ENCODE data around the gene TMEM45B. TPM values are rescaled to one million over a fixed set of nuclear protein-coding genes. Genes with fewer than 3 reads are reported as not detected.
"Not testable (repeated sequence)": the region's sequence is repeated elsewhere in the genome, so short reads cannot be mapped to it uniquely, and the experiment has no call there.

Gene TMEM45B
- total and polyA plus RNA-seq, 12 donors: 0.11 TPM; not detected in 11

DNA sequence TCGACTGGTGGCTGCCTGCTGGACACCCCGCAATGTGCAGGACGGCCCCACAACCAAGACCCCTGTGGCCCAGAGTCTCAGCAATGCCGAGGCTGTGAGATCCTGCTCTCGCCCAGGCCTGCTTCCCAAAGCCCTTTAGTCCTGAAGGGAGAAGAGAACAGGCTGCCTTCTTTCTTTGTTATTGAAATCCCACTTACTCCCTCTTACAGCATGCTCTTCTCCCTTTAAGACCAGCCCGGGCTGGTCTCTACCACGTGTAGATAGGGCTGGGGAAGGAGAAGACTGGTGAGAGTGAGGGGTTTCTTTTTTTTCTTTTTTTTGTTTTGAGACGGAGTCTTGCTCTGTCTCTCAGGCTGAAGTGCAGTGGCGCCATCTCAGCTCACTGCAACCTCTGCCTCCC is 21.3 kb downstream of the TMEM45B start:
- ATAC-seq: no peak
- Histone ChIP-seq H3K36me3 (no peaks in the 10 kb centered on the region), H3K4me3 (no peak overlapping the region), H3K4me1 (no peaks in the 10 kb centered on the region), H3K27ac (no peak overlapping the region), H3K27me3 (no peaks in the 10 kb centered on the region), H3K9me3 (no peaks in the 10 kb centered on the region)
- no peak for DNase-seq
- 91 to 92% methylated on average over 9 of the region's 9 CpGs for WGBS, 2 donors
- intact Hi-C loops (cut with DNase I): no loop called here
- TF ChIP-seq, protein P1, sequence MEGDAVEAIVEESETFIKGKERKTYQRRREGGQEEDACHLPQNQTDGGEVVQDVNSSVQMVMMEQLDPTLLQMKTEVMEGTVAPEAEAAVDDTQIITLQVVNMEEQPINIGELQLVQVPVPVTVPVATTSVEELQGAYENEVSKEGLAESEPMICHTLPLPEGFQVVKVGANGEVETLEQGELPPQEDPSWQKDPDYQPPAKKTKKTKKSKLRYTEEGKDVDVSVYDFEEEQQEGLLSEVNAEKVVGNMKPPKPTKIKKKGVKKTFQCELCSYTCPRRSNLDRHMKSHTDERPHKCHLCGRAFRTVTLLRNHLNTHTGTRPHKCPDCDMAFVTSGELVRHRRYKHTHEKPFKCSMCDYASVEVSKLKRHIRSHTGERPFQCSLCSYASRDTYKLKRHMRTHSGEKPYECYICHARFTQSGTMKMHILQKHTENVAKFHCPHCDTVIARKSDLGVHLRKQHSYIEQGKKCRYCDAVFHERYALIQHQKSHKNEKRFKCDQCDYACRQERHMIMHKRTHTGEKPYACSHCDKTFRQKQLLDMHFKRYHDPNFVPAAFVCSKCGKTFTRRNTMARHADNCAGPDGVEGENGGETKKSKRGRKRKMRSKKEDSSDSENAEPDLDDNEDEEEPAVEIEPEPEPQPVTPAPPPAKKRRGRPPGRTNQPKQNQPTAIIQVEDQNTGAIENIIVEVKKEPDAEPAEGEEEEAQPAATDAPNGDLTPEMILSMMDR (IDR thresholded peaks at IDR 0.05): no peak

DNA sequence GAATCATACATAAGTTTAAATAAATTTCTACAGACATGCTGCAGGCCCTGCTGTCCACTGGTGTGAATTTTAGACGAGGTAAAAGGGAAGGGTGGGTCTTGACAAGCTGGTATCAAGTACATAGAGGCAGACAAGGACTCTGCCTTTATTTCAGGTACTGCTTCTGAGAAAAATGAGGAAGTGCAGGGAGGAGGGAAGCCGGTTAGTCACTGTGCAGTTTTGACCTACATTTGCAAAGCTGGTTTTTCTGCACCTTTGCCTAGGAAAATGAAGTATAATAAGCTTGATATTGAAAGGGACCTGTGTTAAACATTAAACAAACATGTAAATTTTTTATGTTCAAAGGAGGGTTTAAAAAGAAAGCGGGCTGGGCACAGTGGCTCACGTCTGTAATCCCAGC is 24.6 kb downstream of the TMEM45B start:
- no peaks in the 10 kb centered on the region for H3K4me1 ChIP-seq
- H3K27me3 ChIP-seq: no peaks in the 10 kb centered on the region
- no peak overlapping the region for H3K4me3 ChIP-seq
- TF ChIP-seq, protein P1 (IDR thresholded peaks at IDR 0.05): no peak
- no peak for ATAC-seq
- no peak for DNase-seq
- no peak overlapping the region for H3K27ac ChIP-seq
- intact Hi-C loops (cut with DNase I): no loop called here
- WGBS, 2 donors: 65 to 71% methylated on average over 4 of the region's 4 CpGs
- no peaks in the 10 kb centered on the region for H3K36me3 ChIP-seq
- no peaks in the 10 kb centered on the region for H3K9me3 ChIP-seq

DNA sequence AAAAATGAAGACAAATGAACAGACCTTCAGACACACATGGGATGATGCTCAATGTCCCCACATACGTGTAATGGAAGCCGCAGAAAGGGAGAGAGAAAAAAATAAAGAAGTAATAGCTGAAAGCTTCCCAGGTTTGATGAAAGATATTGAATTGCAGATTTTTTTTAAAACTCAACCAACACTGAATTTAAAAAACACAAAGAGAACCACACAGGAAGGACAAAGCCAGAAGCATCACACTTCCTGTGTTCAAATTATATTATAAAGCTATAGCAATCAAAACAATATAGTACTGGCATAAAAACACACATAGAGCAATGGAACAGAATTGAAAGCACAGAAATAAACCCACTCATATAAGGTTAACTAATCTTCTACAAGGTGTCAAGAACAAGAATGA is 26.5 kb downstream of the TMEM45B start:
- no peak for DNase-seq
- H3K36me3 ChIP-seq: no peaks in the 10 kb centered on the region
- ATAC-seq: no peak
- TF ChIP-seq, protein P1 (IDR thresholded peaks at IDR 0.05): no peak
- no peaks in the 10 kb centered on the region for H3K4me1 ChIP-seq
- intact Hi-C loops (cut with DNase I): no loop called here
- WGBS, 2 donors: 97 to 98% methylated on average over 2 of the region's 2 CpGs
- no peak overlapping the region for H3K4me3 ChIP-seq
- H3K27ac ChIP-seq: no peak overlapping the region
- H3K9me3 ChIP-seq: no peaks in the 10 kb centered on the region
- no peaks in the 10 kb centered on the region for H3K27me3 ChIP-seq

DNA sequence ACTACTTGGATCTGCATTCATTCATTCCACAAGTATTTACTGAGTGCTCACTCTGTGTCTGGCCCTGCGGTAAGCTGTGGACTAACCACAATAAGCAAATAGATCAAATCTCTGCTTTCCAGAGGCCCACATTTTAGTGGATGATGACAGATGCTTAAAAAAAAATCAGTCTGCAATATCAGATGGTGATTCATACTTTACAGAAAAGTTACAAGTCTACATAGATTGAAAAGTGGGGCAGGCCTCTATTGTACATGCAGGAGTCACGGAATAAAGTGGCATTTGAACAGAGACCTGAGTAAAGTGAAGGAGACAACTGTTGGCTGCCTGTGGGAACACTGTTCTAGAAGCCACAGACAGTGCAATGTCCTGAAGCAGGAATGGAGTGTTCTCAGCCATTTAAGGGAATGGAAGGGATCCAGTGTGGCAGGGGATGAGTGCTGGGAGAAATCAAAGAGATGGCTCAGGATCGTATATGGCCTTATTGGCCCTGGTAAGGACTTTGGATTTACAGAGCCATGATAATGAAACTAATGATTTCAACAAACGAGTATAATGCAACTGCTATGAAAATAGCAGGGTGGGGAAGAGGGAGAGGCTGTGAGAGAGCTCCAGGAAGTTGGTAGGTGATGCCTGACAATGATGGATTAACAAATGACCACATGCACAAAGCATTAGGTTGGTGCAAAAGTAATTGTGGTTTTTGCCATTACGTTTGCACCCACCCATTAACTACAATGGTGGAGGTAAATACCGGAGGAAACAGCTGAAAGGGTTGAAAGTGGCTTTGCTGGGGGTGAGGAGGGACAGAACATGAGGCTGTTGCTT is 31.1 kb downstream of the TMEM45B start:
- Histone ChIP-seq H3K27me3 (no peaks in the 10 kb centered on the region), H3K4me3 (no peak overlapping the region), H3K9me3 (no peaks in the 10 kb centered on the region), H3K27ac (no peak overlapping the region), H3K4me1 (no peaks in the 10 kb centered on the region), H3K36me3 (no peaks in the 10 kb centered on the region)
- TF ChIP-seq, protein P1 (IDR thresholded peaks at IDR 0.05): no peak
- ATAC-seq (peak in 2 of 8 donors; percentile 10 to 85), DNase-seq (no peak)
- intact Hi-C loops (cut with DNase I): no loop called here
- WGBS, 2 donors: 67 to 70% methylated on average over 6 of the region's 6 CpGs

DNA sequence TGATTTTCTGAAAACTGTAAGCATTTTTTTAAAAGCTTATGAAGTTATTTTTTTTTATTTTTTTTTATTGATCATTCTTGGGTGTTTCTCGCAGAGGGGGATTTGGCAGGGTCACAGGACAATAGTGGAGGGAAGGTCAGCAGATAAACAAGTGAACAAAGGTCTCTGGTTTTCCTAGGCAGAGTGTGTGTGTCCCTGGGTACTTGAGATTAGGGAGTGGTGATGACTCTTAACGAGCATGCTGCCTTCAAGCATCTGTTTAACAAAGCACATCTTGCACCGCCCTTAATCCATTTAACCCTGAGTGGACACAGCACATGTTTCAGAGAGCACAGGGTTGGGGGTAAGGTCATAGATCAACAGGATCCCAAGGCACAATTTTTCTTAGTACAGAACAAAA is 31.7 kb downstream of the TMEM45B start:
- WGBS, 2 donors: 33 to 52% methylated on average over 1 of the region's 3 CpGs
- H3K36me3 ChIP-seq; H3K4me1 ChIP-seq; intact Hi-C loops (cut with DNase I); H3K4me3 ChIP-seq; ATAC-seq; DNase-seq; H3K9me3 ChIP-seq; H3K27me3 ChIP-seq; H3K27ac ChIP-seq: not testable (repeated sequence)
